Central memory CD4-positive, alpha-beta T cell (primary cell): ENCODE results near the gene BRD1.

Source experiments
- DNase-seq: peaks from one replicate; pipeline ENCODE4 v3.0.0; 2022

The BRD1 gene

GRCh38 chr22:49800408-49801238, 27.1 kb downstream of the BRD1 start:
- no peak for DNase-seq

DNA sequence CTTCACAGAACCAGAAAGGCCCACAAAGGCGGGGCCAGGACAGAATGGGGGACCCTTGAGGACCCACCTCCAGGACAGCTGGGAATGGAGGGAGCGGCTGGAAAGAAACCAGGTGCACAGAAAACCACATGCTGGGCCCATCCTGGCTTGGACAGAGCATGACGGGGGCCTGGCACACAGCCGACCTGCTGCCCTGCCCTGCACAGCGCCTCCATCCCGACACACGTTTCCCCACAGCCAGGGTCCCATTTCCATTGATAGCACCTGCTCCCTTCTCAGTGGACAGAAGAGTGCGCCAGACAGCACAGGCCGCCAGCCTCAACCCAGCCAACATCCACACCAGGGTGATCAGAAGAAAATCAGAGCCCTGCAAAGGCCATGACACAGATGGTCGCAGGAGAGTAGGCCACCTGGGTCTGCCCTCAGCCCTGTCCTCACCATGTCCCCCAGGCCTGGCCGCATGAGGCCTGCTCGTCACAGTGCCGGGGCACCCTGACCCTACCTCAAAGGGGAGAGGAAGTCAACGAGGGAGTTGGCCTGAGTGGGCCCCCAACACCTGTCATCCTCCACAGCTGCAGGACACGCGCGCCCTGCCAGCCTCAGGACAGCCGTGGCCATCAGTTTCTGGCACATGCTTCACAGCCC, 28.1 kb downstream of the BRD1 start:
- no peak for DNase-seq

DNA sequence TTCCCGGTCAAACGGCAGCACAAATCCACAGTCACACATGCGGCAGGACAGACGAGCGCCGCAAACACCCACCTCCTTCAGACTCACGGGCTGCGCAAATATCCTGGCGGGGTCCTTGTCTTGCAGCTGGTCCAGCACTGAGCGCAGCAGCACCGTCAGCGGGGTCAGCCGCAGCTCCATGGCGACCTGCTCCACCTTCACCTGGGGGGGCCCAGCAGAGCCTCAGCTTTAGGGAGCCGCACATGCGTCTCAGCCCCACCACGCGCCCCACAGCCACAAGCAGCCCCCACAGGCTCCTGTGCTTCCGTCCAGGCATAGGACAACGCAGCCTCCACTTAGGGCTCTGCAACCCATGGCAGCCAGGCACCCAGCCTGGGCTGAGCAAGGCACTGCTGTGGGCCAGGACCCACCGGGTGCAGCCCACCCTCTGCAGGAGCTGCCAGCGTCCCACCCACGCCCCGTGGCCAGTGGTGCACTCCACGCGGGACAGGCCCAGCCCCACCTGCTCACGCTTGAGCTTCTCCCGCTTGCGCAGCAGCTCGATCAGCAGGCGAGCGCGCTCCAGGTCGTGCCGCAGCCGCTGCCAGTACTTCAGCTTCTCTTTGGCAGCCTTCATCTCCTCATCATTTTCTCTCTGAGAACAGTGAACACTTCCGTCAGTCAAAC, 29.1 kb downstream of the BRD1 start:
- no peak for DNase-seq

GRCh38 chr22:49797706-49798105, 30.0 kb downstream of the BRD1 start:
- DNase-seq, result no peak

DNA sequence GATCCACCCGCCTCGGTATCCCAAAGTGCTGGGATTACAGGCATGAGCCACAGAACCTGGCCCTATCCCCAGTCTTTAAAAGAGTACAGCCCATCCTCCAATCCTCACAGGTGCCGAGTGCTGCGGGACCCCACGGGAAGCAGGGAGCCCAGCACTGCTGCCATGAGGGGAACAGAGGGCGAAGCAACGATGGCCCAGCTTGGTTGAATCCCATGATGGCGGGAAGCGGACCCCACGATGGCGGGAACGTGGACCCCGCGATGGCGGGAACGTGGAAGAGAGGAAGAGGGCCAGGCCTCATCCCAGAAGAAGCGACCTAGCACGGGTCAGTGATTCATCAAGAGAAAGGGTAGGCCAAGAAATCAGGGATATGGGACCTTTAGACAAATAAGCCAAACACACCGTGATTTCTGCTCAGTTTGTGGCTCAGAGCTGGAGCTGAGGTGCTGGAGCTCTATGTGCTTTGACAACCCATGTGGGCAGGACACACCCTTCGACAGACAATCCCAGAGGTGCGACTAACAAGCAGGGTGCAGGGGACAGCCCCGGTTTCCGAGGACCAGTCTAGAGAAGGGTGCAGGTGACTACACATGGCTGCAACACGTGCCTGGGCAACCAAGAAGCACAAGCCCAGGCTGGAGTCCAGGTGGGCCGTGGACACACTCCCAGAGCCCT, 30.9 kb downstream of the BRD1 start:
- DNase-seq, result no peak

- no peak for DNase-seq
Observed at GRCh38 chr22:49795521-49795920, 32.2 kb downstream of the BRD1 start.

- no peak for DNase-seq
Observed at GRCh38 chr22:49793871-49794270, 33.8 kb downstream of the BRD1 start.

DNA sequence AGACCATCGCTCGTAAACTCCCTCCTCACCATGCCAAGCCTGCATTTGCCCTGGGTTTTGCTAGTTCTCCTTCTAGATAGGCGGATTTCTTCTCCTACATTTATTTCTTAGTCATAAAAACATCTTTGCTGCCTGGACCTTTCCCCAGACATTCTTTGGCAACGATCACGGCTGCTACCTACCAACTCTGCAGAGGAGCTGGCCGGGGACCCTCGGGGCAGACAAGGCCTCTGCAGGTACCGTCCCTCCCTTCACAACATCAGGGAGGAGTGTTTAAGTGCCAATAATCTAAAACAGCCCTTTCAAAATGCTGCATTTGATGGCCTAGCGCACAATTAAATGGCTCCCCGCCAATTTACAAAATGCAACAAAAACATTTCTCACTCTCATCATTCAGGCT, 34.4 kb downstream of the BRD1 start:
- DNase-seq, result no peak

GRCh38 chr22:49792107-49792506, 35.6 kb downstream of the BRD1 start:
- no peak for DNase-seq

- no peak for DNase-seq
Observed at GRCh38 chr22:49791682-49792081, 36.0 kb downstream of the BRD1 start.

DNA sequence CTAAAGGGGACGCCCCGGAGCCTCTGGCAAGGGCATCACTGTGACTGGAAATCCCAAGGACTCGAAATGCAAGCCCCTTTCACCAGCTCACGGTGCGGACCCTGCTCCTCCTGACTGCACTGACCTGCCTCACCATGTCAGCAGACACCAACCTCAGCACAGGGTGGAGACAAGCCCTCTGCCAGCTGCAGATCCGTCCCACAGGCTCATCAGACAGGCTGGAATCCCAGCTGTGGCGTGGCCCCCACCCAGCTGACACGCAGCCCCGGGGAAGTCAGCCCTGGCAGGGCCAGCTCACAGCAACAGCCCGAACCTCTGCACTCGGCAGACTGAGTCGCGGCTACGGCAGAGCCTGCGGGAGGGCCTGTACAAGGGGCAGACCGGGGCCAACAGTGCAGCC, 36.8 kb downstream of the BRD1 start:
- DNase-seq, result no peak

GRCh38 chr22:49789289-49790141, 38.2 kb downstream of the BRD1 start:
- peak; percentile 42 for DNase-seq

DNA sequence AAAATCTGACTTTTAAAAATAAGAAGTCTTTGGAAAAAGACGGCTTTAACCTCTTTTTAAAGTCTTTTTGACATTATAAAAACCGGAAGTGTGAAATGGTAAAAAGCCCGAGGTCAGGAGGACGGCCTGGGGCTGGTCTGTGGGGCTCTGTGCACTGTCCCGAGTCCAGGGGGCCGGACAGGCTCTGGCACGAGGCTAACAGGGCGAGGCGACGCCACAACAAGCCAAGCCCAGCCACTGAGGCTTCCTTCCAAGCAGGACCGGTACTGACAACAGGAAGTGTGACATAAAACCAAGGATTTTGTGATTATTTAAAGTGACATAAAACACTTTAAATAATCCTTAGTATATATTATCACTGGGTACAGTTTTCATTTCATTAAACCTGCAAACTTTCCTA, 39.2 kb downstream of the BRD1 start:
- DNase-seq, result no peak

GRCh38 chr22:49787861-49788260, 39.8 kb downstream of the BRD1 start:
- no peak for DNase-seq

DNA sequence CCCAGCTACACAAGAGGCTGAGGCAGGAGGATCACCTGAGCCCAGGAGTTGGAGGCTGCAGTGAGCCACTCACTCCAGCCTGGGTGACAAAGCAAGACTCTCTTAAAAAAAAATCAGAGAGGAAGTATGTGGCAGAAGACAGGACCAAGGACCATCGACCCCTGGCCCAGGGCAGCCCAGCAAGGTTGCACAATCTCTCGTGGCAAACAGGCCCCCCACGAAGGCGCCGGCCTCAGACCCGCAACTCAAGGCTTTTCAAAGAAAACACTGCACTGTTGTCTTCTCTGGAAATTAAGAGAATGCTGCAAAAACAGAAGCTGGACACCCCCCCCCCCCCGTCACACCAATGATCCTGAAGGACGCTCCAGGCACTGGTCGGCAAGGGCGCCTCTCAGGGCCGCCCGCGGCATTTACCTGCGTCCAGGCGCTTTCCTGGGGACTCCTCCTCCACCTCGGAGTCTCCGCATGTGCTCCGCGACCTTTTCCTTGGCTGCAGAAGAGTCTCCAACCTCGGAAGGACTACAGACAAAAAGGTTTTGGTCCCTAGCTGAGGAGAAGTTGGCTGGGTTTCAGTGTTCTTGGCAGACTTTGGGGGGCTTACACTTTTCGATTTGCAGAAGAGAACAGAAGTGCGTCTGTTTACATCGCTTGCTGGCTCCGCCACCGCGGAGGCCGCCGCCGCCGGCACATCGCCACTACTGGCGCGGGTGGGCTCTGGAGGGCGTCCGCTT, 40.5 kb downstream of the BRD1 start:
- no peak for DNase-seq

DNA sequence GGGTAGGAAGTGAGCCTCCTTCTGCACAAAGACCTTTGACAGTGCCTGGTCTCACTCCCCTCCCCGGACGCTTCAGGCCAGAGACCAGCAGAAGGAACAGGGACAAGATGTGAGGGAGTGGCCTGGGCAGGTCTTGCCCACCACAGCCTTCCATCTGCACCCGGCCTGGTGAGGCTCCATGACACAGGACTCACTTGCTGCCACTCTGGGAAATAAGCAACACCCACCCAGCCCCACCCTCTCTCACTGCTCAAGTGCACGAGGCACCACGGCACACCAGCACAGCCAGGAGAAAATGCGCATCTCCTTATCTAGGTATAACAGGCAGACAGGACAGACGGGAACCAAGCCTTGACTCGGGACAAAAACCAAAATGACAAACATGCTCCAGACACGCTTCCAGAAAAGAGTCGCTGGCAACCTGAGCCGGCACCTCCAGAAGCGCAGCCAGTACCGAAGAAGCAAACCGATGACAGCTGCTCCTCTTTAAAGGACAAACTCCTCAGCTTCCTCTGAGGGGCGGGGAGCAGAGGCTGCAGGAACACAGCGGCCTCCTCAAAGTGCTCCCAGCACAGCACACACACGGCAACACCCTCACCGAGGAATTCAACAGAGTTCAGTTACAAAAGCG, 41.7 kb downstream of the BRD1 start:
- DNase-seq, result no peak

GRCh38 chr22:49785046-49785521, 42.6 kb downstream of the BRD1 start:
- DNase-seq, result no peak

GRCh38 chr22:49784630-49784971, 43.1 kb downstream of the BRD1 start:
- DNase-seq, result no peak

DNA sequence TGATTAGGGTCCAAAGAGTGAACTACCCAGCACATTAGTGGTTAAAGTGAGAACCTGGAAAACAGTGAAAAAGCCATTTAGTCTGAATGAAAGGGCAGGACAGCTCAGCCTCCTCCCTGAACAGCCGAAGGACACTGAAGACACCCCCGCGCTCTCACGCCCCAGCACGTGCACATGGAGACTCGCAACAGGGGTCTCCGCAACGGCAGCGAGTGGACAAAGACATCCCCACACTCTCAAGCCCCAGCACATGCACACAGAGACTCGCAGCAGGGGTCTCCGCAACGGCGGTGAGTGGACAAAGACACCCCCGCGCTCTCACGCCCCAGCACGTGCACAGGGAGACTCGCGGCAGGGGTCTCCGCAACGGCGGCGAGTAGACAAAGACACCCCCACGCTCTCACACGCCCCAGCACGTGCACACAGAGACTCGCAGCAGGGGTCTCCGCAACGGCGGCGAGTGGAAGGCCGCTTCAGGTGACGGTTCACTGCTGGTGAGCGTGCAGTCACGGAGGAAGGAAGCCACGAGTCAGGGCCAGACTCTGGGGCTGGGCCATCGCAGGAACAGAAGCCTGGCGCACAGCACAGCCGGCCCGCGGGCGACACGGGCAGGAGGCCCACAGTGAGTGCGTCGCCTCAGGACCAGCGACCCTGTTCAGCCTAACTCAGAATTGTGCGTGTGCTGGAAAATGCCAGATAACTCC, 43.6 kb downstream of the BRD1 start:
- DNase-seq, result no peak

DNA sequence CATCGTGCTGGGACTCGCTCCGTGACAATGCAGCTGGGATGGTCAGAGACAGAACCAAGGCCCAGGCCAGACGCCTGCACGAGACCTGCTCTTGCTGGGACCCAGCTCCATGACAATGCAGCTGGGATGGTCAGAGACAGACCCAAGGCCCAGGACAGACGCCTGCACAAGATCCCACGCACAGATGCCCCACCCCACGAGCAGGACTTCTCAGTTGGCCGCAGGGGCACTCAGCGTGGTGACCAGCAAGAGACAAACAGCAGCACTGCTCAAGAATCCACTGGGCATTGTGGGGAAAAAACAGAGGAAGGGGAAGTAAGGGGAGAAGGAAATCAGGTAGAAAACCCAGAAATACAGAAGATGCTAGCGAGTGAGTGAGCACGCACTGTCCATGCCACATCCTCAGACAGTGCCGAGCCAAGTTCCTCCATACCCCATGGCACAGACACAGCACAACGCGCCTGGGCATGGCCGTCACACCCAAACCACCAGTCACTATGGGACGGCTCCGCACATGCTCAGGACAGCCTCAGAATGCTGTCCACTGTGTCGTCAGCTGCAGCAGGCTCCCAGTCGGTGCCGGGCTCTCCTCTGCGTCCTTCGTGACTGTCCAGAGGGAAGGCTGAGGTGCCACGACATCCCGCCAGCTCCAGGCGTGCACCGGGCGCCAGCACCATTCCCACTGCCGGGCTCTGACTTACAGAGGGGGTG, 44.5 kb downstream of the BRD1 start:
- no peak for DNase-seq
